ENCODE data around the gene ANGPTL2.

GRCh38 chr9:127099664-127100063 is 22.8 kb downstream of the ANGPTL2 start:
- TF ChIP-seq CTCF (conservative IDR thresholded peaks at IDR 0.05 in 1 of 2, IDR thresholded peaks at IDR 0.05 in 1 of 2; ENCODE audit: extremely low read depth in 1 of 2, insufficient read depth in 1 of 2, low read depth in 1 of 2, low read length in 2 of 2) (no peak), EZH2 (IDR thresholded peaks at IDR 0.05; ENCODE audit: borderline replicate concordance, low read length) (no peak)
